Endothelial cell of umbilical vein (primary cell): ENCODE data around the gene PNPLA5. TPM values are rescaled to one million over a fixed set of nuclear protein-coding genes. Genes with fewer than 3 reads are reported as not detected.

Experiments used
- BruUV-seq: library from RNA; stranded (reverse); fragments of 400-500 nt; replicated peaks from 2 replicates; lab custom pipeline; 2021; lab: Mats Ljungman, UMichigan
- CTCF ChIA-PET: fragments of 300-600, 350-600 bp; sonication (Branson Sonifier 250); formaldehyde crosslinking; loops from one replicate; lab custom pipeline; 2021; ENCODE audit warnings: antibody characterized with exemption, inconsistent platforms; lab: Charles Lee
- POLR2A ChIA-PET: fragments of 300-600, 350-600 bp; sonication (Branson Sonifier 250); formaldehyde crosslinking; loops from one replicate; lab custom pipeline; 2021; ENCODE audit warnings: antibody characterized with exemption, inconsistent platforms; lab: Charles Lee
- DNase-seq: peaks from one replicate; pipeline ENCODE4 v3.0.0-alpha.2; 2011; ENCODE audit warnings: low read depth, low spot score
- FAIRE-seq: peaks from 2 replicates; lab custom pipeline; 2011; peaks lifted over from hg19 to GRCh38; lab: Jason Lieb, UNC
- H2AFZ ChIP-seq: 2 replicates; pipeline ENCODE4 v1.6.0; 2012; ENCODE audit warnings: low read depth, low read length, control low read depth, inconsistent platforms
- H3K27ac ChIP-seq: 2 replicates; pipeline ENCODE4 v1.5.1; 2011; ENCODE audit warnings: low read depth, mild to moderate bottlenecking, control low read depth, low read length, moderate library complexity; ENCODE audit not compliant: insufficient read depth
- H3K27me3 ChIP-seq, 2 experiments: 2 replicates each; pipeline versions ENCODE4 v1.6.0 to v1.6.1; 2011; ENCODE audit warnings: low read length in 2 of 2, mixed read lengths in 1 of 2; ENCODE audit not compliant: control insufficient read depth in 2 of 2, insufficient read depth in 2 of 2
- H3K36me3 ChIP-seq, 2 experiments: 2 replicates in 1 of 2; 3 replicates in 1 of 2; pipeline ENCODE4 v1.5.1; 2011; ENCODE audit warnings: low read length in 2 of 2, mild to moderate bottlenecking in 1 of 2, moderate library complexity in 1 of 2; ENCODE audit not compliant: control insufficient read depth in 2 of 2, insufficient read depth in 2 of 2; ENCODE audit errors: extremely low read depth in 1 of 2
- H3K4me1 ChIP-seq: 3 replicates; pipeline ENCODE4 v1.5.1; 2011; ENCODE audit warnings: mild to moderate bottlenecking, low read length; ENCODE audit not compliant: control insufficient read depth, insufficient read depth; ENCODE audit errors: extremely low read depth
- H3K4me2 ChIP-seq: 2 replicates; pipeline ENCODE4 v1.6.1; 2011; ENCODE audit warnings: low read length, control low read depth, mixed read lengths; ENCODE audit not compliant: insufficient read depth
- H3K4me3 ChIP-seq, 3 experiments: fragments of 200-600 bp in 1 of 3; sonication (generic), shearing (Covaris generic) in 1 of 3; replicated peaks in 1 of 3; 2 replicates each; pipeline ENCODE4 v1.5.1; 2011 to 2016; ENCODE audit warnings: control low read depth in 3 of 3, low read length in 3 of 3, mild to moderate bottlenecking in 2 of 3, inconsistent platforms in 1 of 3, low read depth in 1 of 3, moderate library complexity in 1 of 3; ENCODE audit not compliant: insufficient read depth in 1 of 3
- H3K79me2 ChIP-seq: 2 replicates; pipeline ENCODE4 v1.6.0; 2012; ENCODE audit warnings: low read length, inconsistent platforms; ENCODE audit not compliant: control insufficient read depth, insufficient read depth
- H3K9ac ChIP-seq: replicated peaks from 2 replicates; pipeline ENCODE3; 2011; ENCODE audit warnings: low read length, control low read depth; ENCODE audit not compliant: insufficient read depth; ENCODE audit errors: extremely low read depth
- H3K9me1 ChIP-seq: replicated peaks from 3 replicates; pipeline ENCODE4 v1.6.0; 2011; ENCODE audit warnings: mild to moderate bottlenecking, low read length; ENCODE audit not compliant: control insufficient read depth, insufficient read depth; ENCODE audit errors: extremely low read depth
- H3K9me3 ChIP-seq: replicated peaks from 2 replicates; pipeline ENCODE4 v1.5.1; 2012; ENCODE audit warnings: low read length, inconsistent platforms; ENCODE audit not compliant: control insufficient read depth, insufficient read depth
- H4K20me1 ChIP-seq: replicated peaks from 2 replicates; pipeline ENCODE3; 2011; ENCODE audit warnings: mild to moderate bottlenecking, low read length; ENCODE audit not compliant: control insufficient read depth, insufficient read depth; ENCODE audit errors: extremely low read depth
- CTCF ChIP-seq, 2 donors: IDR thresholded peaks; 1 replicate in 1 of 2; 2 replicates in 1 of 2; pipeline ENCODE4 v1.5.1; 2011; ENCODE audit warnings: low read length in 2 of 2, mild to moderate bottlenecking in 2 of 2, moderate library complexity in 2 of 2, control low read depth in 1 of 2, inconsistent platforms in 1 of 2, low read depth in 1 of 2; ENCODE audit not compliant: insufficient read depth in 1 of 2; ENCODE audit errors: extremely low read depth in 1 of 2
- EZH2 ChIP-seq: IDR thresholded peaks from 2 replicates; pipeline ENCODE4 v1.6.1; 2012; ENCODE audit warnings: borderline replicate concordance, low read depth, mild to moderate bottlenecking, moderate library complexity, low read length, inconsistent platforms; ENCODE audit not compliant: severe bottlenecking
- FOS ChIP-seq: IDR thresholded peaks from 2 replicates; pipeline ENCODE4 v1.6.1; 2011; ENCODE audit warnings: mild to moderate bottlenecking, low read length, moderate library complexity, borderline replicate concordance; ENCODE audit not compliant: insufficient read depth
- GATA2 ChIP-seq: IDR thresholded peaks from 2 replicates; pipeline ENCODE4 v1.7.0; 2011; ENCODE audit warnings: low read depth, mild to moderate bottlenecking, moderate library complexity, mixed read lengths, low read length; ENCODE audit not compliant: insufficient read length, insufficient read depth
- JUN ChIP-seq: IDR thresholded peaks from 2 replicates; pipeline ENCODE4 v1.6.1; 2011; ENCODE audit warnings: borderline replicate concordance, low read depth; ENCODE audit not compliant: insufficient read length, insufficient read depth
- MYC ChIP-seq: IDR thresholded peaks from one replicate; pipeline ENCODE4 v1.6.1; 2011; ENCODE audit warnings: mild to moderate bottlenecking, low read depth, low read length
- POLR2A ChIP-seq: IDR thresholded peaks from 2 replicates; pipeline ENCODE4 v1.6.1; 2012; ENCODE audit warnings: low read depth, mild to moderate bottlenecking, control low read depth, low read length
- POLR2AphosphoS5 ChIP-seq: IDR thresholded peaks from 2 replicates; pipeline ENCODE4 v1.6.1; 2012; ENCODE audit warnings: low read depth, mild to moderate bottlenecking, control low read depth, low read length, moderate library complexity; ENCODE audit not compliant: insufficient read depth
- dilution Hi-C: fragments of 300-500 bp; cut with MboI; formaldehyde crosslinking; loops from one replicate; pipeline ENCODE4 v1.15.0; 2019; ENCODE audit warnings: low sequenced_read_pairs; ENCODE audit not compliant: extremely low pct_ligation_motif_present
- intact Hi-C: fragments of 100-400 bp; cut with micrococcal nuclease; formaldehyde crosslinking; loops from one replicate; pipeline ENCODE4 v1.10.0; 2022
- polyA plus RNA-seq, 4 experiments: library from polyadenylated mRNA; depleted of rRNA in 3 of 4; stranded (reverse) in 3 of 4; unstranded in 1 of 4; fragments of >200 nt; gene quantifications; 2 replicates each; pipeline versions ENCODE4 v1.2.1 to v1.2.3, GENCODE V29; 2011 to 2012; ENCODE audit warnings: missing spikeins in 1 of 4
- total RNA-seq: library from RNA; stranded (reverse); gene quantifications from 2 replicates; pipeline ENCODE4 v1.2.3, GENCODE V29; 2021
- TF ChIP-seq, protein P1 (sequence below): IDR thresholded peaks from 2 replicates; pipeline ENCODE4 v1.6.1; 2011; ENCODE audit not compliant: insufficient read depth, insufficient read length

Gene PNPLA5
- total and polyA plus RNA-seq, 2 donors (not counting 3 experiments of a cell fraction or from before 2014, with no cell fraction given), result not detected

DNA sequence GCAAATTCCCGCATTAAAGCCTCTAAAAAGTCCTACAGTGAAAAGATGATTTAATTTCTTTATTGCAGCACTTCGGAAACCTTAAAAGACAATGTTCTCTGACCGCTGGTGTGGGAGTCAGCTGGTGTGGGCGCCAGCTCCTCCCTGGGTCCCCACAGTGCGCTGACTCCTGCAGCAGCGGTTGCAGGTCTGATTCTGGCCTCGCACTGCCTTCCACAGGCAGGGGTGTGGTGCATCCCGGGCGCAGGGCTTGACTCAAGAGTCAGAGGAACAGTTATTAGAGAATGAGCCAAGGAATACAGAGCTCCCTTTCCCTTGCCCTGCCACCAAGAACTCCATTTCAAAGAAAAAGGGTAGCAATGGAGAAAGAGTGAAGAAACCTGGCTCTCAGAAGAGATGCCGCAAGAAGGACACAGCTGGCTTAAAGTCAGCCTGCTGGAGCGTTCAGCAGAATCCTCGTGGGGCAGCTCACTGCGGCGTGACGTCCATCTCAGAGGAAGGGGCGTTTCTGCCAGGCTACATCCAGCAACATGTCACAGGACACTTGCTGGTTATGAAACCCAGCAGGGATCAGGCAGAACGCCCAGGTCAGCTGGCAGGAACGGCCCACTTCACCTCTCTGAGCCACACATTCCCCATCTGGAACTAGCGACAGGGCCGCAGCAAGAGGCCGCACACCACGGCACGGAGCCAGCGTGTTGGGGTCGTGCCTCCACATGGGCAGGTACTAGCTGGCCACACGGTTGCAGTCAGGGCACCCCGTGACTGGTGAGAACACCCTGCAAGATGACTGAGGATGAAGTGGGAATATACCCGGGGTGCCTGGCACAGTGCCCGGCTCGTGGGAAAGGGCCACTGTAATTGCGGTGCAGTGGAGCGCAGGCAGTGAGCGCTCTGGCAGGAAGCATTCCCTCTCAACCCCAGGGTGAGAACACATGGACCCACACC, 61.6 kb downstream of the PNPLA5 start:
- Histone ChIP-seq H4K20me1 (no peaks in the 10 kb centered on the region), H3K36me3 (no peaks in the 10 kb centered on the region), H3K79me2 (no peaks in the 10 kb centered on the region), H3K4me3 (no peak overlapping the region), H3K27me3 (no peaks in the 10 kb centered on the region), H3K27ac (no peak overlapping the region), H3K4me1 (no peaks in the 10 kb centered on the region), H2AFZ (no peak overlapping the region), H3K9me3 (no peaks in the 10 kb centered on the region), H3K9ac (no peak overlapping the region), H3K4me2 (no peak overlapping the region), H3K9me1 (no peaks in the 10 kb centered on the region)
- TF ChIP-seq MYC, result no peak
- TF ChIP-seq CTCF (IDR thresholded peaks at IDR 0.05; ENCODE audit: extremely low read depth in 1 of 2, insufficient read depth in 1 of 2, low read depth in 1 of 2, low read length in 2 of 2), result no peak
- TF ChIP-seq POLR2A, result no peak
- TF ChIP-seq JUN, result no peak
- no peak for TF ChIP-seq FOS
- no peak for TF ChIP-seq POLR2AphosphoS5
- no peak for TF ChIP-seq GATA2
- no peak for TF ChIP-seq EZH2
- TF ChIP-seq, protein P1, sequence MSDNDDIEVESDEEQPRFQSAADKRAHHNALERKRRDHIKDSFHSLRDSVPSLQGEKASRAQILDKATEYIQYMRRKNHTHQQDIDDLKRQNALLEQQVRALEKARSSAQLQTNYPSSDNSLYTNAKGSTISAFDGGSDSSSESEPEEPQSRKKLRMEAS, result no peak
- ChIA-PET POLR2A (no interaction called here), CTCF (no interaction called here)
- BruUV-seq, result no TSS peak
- dilution Hi-C loops, result no loop called here
- DNase-seq (no peak), FAIRE-seq (no peak)
- intact Hi-C loops, result no loop called here

Other genes with a start within 250 kb of the PNPLA5 start
- 0.31 and 0.32 TPM in 2 replicates for gene EFCAB6, start 79.7 kb downstream of the PNPLA5 start, total RNA-seq
- 0.07 TPM in 1 of 2 replicates, not detected in the other for gene EFCAB6, start 79.7 kb downstream of the PNPLA5 start, polyA plus RNA-seq
- 0.14 TPM in 1 of 2 replicates, not detected in the other for gene SULT4A1, start 29.5 kb downstream of the PNPLA5 start, total RNA-seq
- 0.48 and 0.49 TPM in 2 replicates for gene SULT4A1, start 29.5 kb downstream of the PNPLA5 start, polyA plus RNA-seq
- gene PNPLA3, start 31.8 kb upstream of the PNPLA5 start, total RNA-seq, result 12.1 and 12.3 TPM in 2 replicates
- 5.3 TPM in 2 replicates for gene PNPLA3, start 31.8 kb upstream of the PNPLA5 start, polyA plus RNA-seq
- 55.9 and 56.2 TPM in 2 replicates for gene SAMM50, start 63.4 kb upstream of the PNPLA5 start, total RNA-seq
- gene SAMM50, start 63.4 kb upstream of the PNPLA5 start, polyA plus RNA-seq, result 41.0 and 42.9 TPM in 2 replicates
- gene PARVB, start 132.3 kb upstream of the PNPLA5 start, total RNA-seq, result 151 and 155 TPM in 2 replicates
- gene PARVB, start 132.3 kb upstream of the PNPLA5 start, polyA plus RNA-seq, result 162 and 166 TPM in 2 replicates